ENCODE measurements around the gene RNU1-1.

The RNU1-1 gene

DNA sequence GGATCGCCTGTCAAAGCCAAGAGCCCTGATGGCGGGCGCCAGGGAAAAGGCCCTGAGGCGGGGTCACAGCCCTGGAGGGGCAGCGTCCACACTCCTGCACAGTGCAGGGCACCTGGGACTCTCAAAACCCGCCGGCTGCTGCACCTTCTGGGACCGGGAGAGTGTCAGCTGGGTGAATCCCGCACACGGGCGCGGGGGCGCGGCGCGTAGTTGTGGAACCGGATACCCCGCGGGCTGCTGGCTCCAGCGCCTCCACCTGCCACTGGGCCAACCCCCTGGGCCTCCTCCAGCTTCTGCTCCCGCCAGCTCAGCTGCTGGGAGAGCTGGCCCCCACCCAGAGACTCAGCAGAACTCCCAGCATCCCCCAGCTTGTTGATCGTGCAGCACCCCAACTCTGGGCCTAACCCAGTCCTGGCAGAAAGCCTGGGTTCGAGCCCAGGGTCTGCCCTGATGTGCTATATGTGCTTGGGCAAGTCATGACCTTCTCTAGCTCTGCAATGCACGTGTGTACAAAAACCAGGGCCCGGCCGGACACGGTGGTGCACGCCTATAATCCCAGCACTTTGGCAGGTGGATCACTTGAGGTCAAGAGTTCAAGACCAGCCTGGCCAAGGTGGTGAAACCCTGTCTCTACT lies 39.8 kb downstream of the RNU1-1 start:
- no peak for TF ChIP-seq ZNF274 (IDR thresholded peaks at IDR 0.05; ENCODE audit: low read depth, low read length)
- H3K4me3 ChIP-seq (ENCODE audit: low read length), result no peak overlapping the region

GRCh38 chr1:16468558-16468957 lies 45.5 kb downstream of the RNU1-1 start:
- TF ChIP-seq ZNF274 (IDR thresholded peaks at IDR 0.05; ENCODE audit: low read depth, low read length), result no peak
- H3K4me3 ChIP-seq (ENCODE audit: low read length), result no peak overlapping the region

DNA sequence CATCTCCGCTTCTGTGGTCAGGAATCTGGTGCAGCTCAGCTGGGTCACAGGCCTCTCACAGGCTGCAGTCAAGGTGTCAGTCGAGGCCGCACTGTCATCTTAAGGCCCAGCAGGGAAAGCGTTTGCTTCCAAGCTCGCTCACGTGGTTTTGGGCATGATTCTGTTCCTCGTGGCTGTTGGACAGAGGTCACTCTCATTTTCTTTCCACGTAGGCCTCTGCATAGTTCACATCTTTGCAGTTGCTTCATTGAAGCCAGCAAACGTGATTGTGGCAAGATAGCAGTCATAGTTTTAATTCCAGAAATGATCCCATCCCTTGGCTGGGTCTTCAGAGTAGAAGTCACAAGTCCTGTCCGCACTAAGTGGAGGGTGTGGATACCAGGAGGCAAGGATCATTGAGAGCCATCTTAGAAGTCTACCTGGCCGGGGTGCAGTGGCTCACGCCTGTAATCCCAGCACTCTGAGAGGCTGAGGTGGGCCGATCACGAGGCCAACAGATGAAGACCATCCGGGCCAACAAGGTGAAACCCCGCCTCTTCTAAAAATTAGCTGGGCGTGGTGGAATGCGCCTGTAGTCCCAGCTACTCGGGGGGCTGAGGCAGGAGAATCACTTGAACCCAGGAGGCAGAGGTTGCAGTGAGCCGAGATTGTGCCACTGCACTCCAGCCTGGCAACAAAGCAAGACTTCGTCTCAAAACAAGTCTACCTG lies 49.0 kb downstream of the RNU1-1 start:
- no peak for TF ChIP-seq ZNF274 (IDR thresholded peaks at IDR 0.05; ENCODE audit: low read depth, low read length)
- no peak overlapping the region for H3K4me3 ChIP-seq (ENCODE audit: low read length)
